ENCODE measurements around the gene PTCH1.

DNA sequence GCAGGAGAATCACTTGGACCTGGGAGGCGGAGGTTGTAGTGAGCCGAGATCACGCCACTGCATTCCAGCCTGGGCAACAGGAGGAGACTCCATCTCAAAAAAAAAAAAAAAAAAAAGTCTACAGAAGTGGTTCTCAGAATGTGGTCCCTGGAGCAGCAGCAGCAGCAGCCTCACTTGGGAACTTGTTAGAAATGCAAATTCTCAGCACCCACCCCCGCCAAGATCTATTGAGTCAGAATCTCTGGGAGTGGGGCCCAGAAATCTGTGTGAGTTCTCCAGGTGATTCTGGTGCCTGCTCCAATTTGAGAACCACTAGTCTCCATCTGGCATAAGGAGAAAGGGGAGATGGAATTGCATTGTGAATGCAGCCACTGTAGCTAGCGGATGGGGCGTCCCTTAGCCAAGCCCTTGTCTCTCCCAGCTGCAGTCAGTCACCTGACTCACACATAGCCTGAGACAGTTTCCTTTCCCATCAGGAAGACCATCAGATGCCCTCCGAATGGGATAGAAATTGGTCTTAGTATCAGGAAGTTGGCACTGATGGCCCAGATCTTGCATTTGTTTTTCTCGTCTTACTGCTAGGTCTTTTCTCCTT is 12.2 kb upstream of the PTCH1 start:
- no peak for TF ChIP-seq EZH2 (IDR thresholded peaks at IDR 0.05; ENCODE audit: borderline replicate concordance)
- no peak for TF ChIP-seq CTCF (IDR thresholded peaks at IDR 0.05; ENCODE audit: poor library complexity)
- no peak for TF ChIP-seq EZH2phosphoT487 (IDR thresholded peaks at IDR 0.05; ENCODE audit: low read depth, severe bottlenecking, unreplicated experiment)

Data from hepatocyte (in vitro differentiated cells).